ENCODE measurements around the gene CRYZ.
"Not testable (repeated sequence)": the region's sequence is repeated elsewhere in the genome, so short reads cannot be mapped to it uniquely, and the experiment has no call there.

The CRYZ gene, protein sequence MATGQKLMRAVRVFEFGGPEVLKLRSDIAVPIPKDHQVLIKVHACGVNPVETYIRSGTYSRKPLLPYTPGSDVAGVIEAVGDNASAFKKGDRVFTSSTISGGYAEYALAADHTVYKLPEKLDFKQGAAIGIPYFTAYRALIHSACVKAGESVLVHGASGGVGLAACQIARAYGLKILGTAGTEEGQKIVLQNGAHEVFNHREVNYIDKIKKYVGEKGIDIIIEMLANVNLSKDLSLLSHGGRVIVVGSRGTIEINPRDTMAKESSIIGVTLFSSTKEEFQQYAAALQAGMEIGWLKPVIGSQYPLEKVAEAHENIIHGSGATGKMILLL

DNA sequence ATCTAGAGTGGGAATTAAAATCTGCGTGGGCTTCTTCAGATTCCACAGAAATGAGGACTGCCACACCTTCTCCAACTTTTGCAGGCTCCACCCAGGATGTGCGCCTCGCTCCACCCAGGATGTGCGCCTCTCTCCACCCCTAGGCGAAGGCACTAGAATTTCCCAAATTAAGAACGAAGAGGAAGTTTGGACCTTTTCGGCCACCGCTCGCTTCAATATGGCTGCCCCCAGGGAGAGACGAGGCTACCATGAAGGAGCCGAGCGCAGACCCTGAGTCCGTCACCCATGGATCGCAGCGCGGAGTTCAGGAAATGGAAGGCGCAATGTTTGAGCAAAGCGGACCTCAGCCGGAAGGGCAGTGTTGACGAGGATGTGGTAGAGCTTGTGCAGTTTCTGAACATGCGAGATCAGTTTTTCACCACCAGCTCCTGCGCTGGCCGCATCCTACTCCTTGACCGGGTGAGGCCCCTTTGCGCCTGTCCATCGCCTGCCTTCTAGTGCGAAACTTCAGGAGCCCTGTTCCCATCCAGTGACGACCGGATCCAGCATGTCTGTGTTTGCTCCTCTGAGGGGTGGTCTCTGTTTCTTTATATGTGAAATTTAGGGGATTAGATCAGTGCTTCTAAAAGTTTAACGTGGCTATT, at the start of gene CRYZ, which contains the start of gene TYW3:
Gene CRYZ (minus strand): TSS at position 91 of the 644 bp plus-strand sequence. CDS start 8,229 bp downstream, outside the sequence.
Gene TYW3 (plus strand): TSS at position 193 of the 644 bp plus-strand sequence. CDS start 93 bp downstream, at position 286.
- FAIRE-seq = peak; percentile 95
- DNase-seq (ENCODE audit: extremely low spot score, insufficient read length, low read depth) = no peak

DNA sequence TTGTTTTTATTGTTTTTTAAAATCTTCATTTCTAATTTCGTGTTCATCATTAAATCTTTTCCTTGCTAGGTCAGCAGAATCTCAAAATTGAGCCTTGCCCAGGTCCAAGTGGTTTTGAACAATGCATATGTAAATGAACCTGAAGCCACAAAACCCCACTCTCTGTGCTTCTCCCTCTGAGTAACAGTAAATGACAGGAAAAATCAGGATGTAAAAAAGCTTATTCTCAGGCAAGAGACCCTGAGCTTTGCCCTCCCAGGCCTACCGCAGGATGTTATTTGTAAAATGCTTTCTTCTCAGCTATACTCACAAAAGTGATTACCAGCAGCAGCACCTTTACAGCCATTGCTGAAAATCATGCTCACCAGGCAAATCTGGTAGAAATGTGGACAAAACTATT, 47.7 kb upstream of the CRYZ start:
- FAIRE-seq = no peak
- DNase-seq (ENCODE audit: extremely low spot score, insufficient read length, low read depth) = no peak

DNA sequence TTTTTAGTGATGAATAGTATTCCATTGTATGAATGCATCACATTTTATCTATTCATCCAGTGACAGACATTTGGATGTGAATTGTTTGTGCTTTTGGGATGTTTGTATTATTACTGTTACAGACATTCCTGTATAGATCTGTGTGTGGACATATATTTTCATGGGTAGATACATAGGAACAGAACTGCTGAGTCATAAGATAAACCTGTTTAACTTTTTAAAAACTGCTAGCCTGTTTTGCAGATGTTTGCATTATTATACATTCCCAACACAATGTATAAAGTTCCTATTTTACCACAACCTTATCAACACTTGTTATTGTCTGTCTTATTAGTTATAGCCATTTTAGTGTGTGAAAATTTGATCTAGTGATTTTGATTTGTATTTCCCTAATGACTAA, 46.9 kb upstream of the CRYZ start:
- DNase-seq (ENCODE audit: extremely low spot score, insufficient read length, low read depth) (no peak), FAIRE-seq (no peak)

DNA sequence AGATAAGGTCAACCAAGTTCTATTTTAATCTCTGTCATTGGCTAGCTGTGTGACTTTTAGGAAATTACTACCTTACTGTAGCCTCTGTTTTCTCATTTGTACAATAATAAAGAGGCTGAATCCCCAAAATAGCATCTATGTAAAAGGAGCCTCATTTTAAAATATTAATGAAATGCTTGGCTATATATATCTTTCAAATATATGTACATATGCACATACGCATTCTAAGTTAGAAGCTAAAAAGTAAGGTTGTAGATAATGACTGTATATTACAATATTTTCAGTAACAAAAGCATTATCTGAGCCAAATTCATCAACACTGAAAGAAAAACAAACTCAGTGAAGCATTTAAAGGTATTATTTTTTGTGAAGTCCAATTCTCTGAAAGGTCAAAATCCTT, 44.7 kb upstream of the CRYZ start:
- FAIRE-seq = no peak
- no peak for DNase-seq (ENCODE audit: extremely low spot score, insufficient read length, low read depth)

DNA sequence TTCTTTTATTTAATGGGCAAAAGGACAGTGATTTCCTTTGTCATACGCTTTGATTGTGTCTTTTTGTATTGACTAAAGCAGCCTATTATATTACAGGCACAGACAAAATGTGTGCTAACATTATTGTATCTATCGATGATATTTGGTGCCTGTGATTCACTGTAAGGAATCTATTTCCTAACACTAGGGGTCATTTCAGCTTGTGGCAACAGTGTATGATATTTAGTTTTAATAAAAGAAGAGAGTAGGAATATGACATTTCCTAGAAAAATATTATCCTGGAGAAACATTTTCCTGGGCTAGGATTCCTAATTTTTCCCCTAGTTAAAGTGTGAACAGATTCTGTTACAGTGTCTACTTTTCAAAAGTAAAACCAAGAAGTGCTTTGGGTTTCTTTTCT, 42.9 kb upstream of the CRYZ start:
- no peak for FAIRE-seq
- DNase-seq (ENCODE audit: extremely low spot score, insufficient read length, low read depth) = no peak

DNA sequence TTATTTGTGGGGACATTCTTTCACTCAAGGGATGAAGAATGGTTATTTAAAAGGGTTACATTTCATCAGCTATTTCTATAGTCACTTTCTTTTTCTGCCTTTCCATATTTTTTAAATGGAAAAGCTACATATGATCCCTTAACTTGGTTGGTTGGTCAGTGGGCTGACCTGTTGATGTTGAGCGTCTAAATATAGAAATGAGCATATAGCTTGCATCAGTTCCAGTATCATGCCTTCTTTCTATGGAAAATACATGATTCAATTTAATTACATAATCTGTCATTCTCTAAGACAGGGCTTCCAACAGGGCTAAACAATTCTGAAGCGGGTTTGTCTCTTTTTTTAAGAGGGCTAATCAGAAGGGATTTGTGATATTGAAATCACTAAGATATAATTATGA, 40.7 kb upstream of the CRYZ start:
- no peak for FAIRE-seq
- no peak for DNase-seq (ENCODE audit: extremely low spot score, insufficient read length, low read depth)

DNA sequence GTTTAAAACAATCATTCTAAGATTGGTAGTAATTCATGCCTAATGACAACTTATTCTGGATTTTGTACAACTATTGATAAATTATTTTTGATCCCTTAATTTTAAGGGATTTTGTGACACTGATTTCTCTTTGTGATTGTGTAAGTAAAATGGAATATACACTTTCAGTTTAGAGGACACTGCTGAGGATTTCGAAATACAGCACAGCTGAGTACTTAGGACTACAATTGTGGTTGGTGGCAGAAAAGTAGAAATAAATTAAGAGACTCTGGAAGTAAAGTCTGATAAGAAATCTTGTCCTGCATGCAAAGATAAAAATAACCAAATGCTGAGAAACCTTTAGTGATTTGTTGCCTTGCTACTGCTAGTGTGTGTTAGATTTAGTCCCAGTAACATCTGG, 40.1 kb upstream of the CRYZ start:
- FAIRE-seq = no peak

DNA sequence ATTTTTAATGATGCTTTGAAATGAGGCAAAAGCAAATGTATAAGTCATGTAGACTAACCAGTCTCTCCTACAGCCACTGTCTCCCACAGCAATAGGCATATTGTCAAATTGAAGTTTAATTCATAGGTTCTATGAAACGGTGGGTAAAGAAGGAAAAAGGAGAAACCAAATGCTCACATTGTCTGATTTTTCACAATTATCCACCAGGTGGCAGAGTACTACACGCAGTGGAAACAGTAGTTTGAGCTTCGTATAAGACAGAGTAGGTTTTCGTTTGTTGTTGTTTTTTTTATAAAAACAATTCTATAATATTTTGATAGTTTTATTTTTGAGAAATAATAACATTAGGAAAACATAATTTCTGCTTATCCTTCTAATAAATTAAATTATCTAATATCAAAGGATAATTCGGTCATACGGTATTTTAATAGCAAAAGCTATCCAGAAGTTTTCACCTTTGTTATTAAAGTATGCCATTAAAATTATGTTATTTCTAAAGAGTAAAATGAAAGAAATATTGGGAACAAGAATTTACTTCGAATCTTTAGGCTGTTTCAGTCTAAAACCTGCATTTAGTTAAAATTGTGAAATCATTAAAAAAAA, 39.2 kb upstream of the CRYZ start:
- FAIRE-seq (peak; percentile 79), DNase-seq (ENCODE audit: extremely low spot score, insufficient read length, low read depth) (no peak)

More for the DNA sequence above, 40.1 kb upstream of the CRYZ start:
- no peak for DNase-seq (ENCODE audit: extremely low spot score, insufficient read length, low read depth)

DNA sequence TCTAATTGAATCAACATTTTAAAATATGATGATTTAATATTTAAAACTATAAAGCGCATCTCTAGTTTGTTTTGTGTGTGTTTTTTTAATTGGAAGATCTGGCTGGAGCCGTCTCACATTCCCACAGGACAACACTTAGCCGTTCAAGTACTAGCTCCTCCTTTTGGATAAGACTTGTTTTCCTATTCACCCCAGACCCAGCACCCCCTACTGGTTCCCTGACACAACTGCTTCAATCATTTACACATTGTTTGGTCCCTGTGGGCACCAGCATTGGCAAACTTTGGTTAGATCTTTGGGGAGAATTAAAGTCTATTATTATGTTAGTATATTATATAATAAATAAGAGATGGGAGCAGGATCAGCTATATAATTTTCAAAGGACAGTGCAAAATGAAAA, 34.6 kb upstream of the CRYZ start:
- FAIRE-seq = no peak

DNA sequence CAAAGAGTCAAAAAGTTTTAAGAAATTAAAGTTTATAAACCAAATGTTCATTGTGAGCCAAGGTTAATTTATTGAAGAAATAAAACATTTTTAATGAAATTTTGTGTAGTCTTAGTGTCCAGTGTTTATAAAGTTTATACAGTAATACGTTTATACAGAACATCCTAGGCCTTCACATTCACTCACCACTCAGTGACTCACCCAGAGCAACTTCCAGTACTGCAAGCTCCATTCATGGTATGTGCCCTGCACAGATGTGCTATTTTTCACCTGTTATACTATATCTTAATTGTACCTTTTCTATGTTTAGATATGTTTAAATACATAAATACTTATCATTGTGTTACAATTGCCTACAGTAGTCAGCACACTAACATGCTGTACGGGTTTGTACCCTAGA, 33.7 kb upstream of the CRYZ start:
- FAIRE-seq = no peak
- no peak for DNase-seq (ENCODE audit: extremely low spot score, insufficient read length, low read depth)

More for the DNA sequence above, 34.6 kb upstream of the CRYZ start:
- no peak for DNase-seq (ENCODE audit: extremely low spot score, insufficient read length, low read depth)

DNA sequence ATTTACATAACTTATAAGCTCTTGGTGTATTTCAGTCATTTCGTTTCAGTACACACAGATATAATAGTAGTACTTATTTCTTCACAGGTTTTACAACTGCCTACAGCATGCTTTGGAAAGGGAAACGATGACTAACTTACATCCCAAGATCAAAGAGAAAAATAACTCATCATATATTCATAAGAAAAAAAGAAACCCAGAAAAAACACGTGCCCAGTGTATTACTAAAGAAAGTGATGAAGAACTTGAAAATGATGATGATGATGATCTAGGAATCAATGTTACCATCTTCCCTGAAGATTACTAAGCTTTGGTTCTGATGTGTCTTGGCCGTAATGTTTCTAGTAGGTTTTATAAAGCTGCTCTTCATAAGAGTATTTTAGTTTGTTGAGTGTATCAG, 31.0 kb upstream of the CRYZ start:
- DNase-seq (ENCODE audit: extremely low spot score, insufficient read length, low read depth) (no peak), FAIRE-seq (no peak)

DNA sequence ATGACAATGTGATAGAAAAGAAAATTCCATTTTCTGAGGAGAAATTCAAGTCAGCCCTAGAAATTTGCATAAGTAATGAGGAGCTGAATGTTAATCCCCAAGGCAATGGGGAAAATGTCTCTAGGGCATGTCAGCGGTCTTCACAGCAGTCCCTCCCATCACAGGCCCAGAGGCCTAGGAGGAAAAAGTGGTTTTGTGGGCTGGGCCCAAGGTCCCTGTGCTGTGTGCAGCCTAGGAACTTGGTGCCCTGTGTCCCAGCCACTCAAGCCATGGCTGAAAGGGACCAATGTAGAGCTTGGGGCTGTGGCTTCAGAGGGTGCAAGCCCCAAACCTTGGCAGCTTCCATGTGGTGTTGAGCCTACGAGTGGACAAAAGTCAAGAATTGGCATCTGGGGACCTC, 23.8 kb upstream of the CRYZ start:
- FAIRE-seq; DNase-seq (ENCODE audit: extremely low spot score, insufficient read length, low read depth): not testable (repeated sequence)

DNA sequence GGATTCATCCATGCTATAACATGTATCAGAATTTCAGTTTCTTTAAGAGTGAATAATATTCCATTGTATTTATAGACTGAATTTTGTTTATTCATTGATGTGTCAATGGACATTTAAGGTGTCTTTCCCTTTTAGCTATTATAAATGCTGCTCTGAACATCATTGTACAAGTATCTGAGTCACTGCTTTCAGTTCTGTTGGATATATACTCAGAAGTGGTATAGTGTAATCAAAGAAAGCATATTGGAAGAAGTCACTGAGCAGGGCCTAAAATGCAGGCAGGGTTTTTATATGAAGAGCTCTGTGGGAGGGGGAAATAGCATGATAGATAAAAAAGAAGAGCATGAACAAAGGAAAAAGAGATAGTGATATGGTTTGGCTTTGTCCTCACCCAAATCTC, 22.6 kb upstream of the CRYZ start:
- FAIRE-seq (no peak), DNase-seq (ENCODE audit: extremely low spot score, insufficient read length, low read depth) (no peak)

DNA sequence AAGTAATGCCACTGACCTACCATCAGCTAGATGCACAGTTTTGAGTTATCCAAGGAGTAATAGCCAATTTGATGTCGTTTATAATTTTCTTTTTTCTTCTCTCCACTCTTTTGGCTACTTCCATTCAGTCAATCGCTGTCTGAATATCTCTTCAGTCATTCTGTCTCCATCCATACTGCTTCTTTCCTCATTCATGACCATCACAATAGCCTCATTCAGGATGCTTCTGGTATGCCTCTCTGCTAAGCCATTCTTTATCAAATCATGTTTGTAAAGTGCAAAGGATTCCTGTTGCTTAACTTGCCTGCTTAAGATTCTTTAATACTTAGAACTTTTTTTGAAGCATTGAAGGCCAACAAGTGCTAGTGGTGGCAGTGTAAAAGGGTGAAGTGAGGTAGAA, 20.3 kb upstream of the CRYZ start:
- FAIRE-seq = no peak
- DNase-seq (ENCODE audit: extremely low spot score, insufficient read length, low read depth) = no peak

DNA sequence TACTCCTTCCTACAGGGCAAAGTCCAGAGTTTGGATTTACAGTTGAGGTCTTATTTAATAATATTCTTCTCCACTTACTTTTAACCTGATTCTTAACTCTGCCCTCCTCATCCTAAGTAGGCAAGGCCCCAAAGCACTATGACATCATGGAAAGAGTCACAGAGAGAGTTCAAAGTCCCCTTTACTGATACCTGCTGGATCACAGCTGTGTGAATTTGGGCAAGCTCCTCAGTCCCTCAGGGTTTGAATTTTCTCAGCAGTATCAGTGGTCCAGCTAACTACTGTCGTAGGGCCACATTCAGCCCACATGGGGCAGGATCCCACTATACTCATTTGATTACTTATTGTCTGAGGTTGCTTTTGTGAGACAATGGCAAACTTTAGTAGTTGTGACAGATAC, 16.1 kb upstream of the CRYZ start:
- DNase-seq (ENCODE audit: extremely low spot score, insufficient read length, low read depth) (no peak), FAIRE-seq (peak; percentile 53)

DNA sequence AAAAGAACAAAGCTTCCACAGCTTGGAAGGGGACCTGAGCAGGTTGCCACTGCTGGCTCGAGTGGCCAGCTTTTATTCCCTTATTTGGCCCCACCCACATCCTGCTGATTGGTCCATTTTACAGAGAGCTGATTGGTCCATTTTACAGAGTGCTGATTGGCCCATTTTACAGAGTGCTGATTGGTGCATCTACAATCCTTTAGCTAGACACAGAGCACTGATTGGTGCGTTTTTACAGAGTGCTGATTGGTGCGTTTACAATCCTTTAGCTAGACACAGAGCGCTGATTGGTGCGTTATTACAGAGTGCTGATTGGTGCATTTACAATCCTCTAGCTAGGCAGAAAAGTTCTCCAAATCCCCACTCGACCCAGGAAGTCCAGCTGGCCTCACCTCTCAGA, 12.4 kb upstream of the CRYZ start:
- not testable (repeated sequence) for FAIRE-seq; DNase-seq (ENCODE audit: extremely low spot score, insufficient read length, low read depth)

DNA sequence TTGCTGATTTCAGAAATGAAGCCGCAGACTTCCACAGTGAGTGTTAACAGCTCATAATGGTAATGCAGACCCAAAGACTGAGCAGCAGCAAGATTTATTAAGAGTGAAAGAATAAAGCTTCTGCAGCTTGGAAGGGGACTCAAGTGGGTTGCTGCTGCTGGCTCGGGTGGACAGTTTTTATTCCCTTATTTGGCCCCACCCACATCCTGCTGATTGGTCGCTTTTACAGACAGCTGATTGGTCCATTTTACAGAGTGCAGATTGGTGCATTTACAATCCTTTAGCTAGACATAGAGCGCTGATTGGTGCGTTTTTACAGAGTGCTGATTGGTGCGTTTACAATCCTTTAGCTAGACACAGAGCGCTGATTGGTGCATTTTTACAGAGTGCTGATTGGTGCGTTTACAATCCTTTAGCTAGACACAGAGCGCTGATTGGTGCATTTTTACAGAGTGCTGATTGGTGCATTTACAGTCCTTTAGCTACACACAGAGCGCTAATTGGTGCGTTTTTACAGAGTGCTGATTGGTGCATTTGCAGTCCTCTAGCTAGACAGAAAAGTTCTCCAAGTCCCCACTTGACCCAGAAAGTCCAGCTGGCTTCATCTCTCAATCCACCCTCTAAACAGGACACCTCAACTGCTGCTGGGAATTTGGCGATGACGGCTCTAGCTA, 7.6 kb upstream of the CRYZ start:
- not testable (repeated sequence) for DNase-seq (ENCODE audit: extremely low spot score, insufficient read length, low read depth); FAIRE-seq

DNA sequence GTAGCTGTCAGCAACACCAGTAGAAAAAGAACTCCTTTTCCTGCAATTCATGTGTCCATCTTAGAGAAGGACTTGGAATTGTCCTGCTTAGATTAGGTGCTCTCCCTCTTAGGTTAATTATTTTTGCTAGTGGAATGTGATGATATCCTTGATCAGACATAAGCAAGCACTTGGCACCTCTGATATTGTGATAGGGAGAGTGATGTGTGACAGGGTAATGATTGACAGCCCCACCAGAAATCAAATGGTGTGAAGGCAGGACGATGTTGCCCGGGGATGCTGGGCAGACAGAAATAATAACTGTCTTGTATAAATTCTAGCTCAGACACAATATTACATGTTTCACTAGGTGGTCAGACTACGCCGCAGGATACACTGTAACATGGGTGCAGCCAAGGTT, 4.5 kb upstream of the CRYZ start:
- no peak for FAIRE-seq
- DNase-seq (ENCODE audit: extremely low spot score, insufficient read length, low read depth) = no peak

DNA sequence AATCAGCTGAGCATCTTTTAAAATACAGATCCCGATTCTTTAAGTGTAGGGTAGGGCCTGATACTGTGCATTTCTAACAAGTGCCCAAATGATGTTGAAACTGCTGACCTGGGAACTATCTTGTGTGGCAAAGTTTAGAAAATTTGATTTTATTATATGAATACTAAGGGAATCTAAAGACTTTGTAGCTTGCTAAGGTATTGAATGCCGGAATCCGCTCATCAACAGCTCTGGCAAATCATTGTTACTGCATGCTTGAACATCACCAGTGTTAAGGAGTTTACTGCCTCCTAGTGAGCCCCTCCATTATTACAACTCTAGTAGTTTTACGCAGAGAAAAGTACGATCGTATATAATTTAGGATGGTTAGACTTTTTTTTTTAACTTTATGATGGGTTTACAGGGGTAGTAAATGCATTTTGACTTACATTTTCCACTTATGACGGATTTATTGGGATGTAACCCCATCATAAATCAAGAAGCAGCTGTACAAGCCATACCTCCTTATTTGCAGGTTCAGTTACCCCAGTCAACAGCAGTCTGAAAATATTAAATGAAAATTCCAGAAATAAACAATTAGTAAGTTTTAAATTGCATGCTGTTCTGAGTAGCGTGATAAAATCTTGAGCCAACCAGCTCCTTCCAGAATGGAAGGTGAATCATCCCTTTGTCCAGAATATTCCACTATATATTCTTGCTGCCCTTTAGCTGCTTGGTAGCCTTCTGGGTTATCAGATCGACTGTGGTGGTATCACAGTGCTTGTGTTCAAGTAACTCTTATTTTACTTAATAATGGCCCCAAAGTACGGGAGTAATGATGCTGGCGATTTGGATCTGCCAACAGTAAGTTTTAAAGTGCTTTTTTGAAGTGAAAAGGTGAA, 994 bp upstream of the CRYZ start:
- no peak for DNase-seq (ENCODE audit: extremely low spot score, insufficient read length, low read depth)
- peak; percentile 72 for FAIRE-seq

Data from GM18507 (cell line).